Activated CD4-positive, alpha-beta T cell treated with anti-CD3 and anti-CD28 coated beads, Interleukin-2, Interleukin-6, amounts not matched to agents 100 ng/mL and 50 ng/mL, durations not matched to agents 16 hours and 8 hours (primary cell): Measurements from ENCODE around the gene CAB39L.

Experiments
- DNase-seq: peaks from one replicate; pipeline ENCODE4 v3.0.0-alpha.2; 2020

CAB39L gene

GRCh38 chr13:49265822-49266221, 178.0 kb downstream of the CAB39L start:
- DNase-seq, result no peak

GRCh38 chr13:49262634-49263033, 181.2 kb downstream of the CAB39L start:
- DNase-seq, result no peak

GRCh38 chr13:49259586-49259985, 184.3 kb downstream of the CAB39L start:
- no peak for DNase-seq
